GM18526 (cell line): Measurements from ENCODE around the gene TMEM95.

Experiments
- POLR2A ChIP-seq: IDR thresholded peaks from 3 replicates; pipeline ENCODE4 v1.6.1; 2011; ENCODE audit not compliant: insufficient read length; ENCODE audit errors: extremely low read depth

Gene TMEM95

GRCh38 chr17:7332600-7333069 lies 22.3 kb upstream of the TMEM95 start:
- TF ChIP-seq POLR2A, result peak; percentile 33

GRCh38 chr17:7334938-7335538 lies 19.9 kb upstream of the TMEM95 start:
- TF ChIP-seq POLR2A, result no peak

- peak; percentile 49 for TF ChIP-seq POLR2A
These were observed 18.4 kb upstream of the TMEM95 start, which contains the start of gene ACAP1 for GRCh38 chr17:7336240-7337175. ACAP1 (plus strand) TSS chr17:7336529; CDS start chr17:7336735, 206 bp downstream.

- TF ChIP-seq POLR2A, result no peak
These were observed 14.8 kb upstream of the TMEM95 start for GRCh38 chr17:7340179-7340578.

GRCh38 chr17:7341842-7342241 lies 13.1 kb upstream of the TMEM95 start:
- TF ChIP-seq POLR2A, result no peak

GRCh38 chr17:7343250-7343649 lies 11.7 kb upstream of the TMEM95 start:
- no peak for TF ChIP-seq POLR2A

- no peak for TF ChIP-seq POLR2A
These were observed 8.0 kb upstream of the TMEM95 start for GRCh38 chr17:7346761-7347614.

- no peak for TF ChIP-seq POLR2A
These were observed 7.1 kb upstream of the TMEM95 start for GRCh38 chr17:7347630-7348477.

GRCh38 chr17:7348478-7349242 lies 6.3 kb upstream of the TMEM95 start:
- no peak for TF ChIP-seq POLR2A

GRCh38 chr17:7351665-7352502 lies 3.1 kb upstream of the TMEM95 start, which contains the start of gene KCTD11:
KCTD11 (plus strand) TSS chr17:7352162.
- TF ChIP-seq POLR2A, result peak; percentile 25

GRCh38 chr17:7352503-7352889 lies 2.5 kb upstream of the TMEM95 start:
- TF ChIP-seq POLR2A, result no peak

GRCh38 chr17:7352910-7353635 lies 1.9 kb upstream of the TMEM95 start:
- no peak for TF ChIP-seq POLR2A

- TF ChIP-seq POLR2A, result no peak
These were observed 603 bp upstream of the TMEM95 start for GRCh38 chr17:7354262-7354843.
